A549 (cell line): ENCODE data around the gene ATP5F1D.

ENCODE experiments used
- CBX8 ChIP-seq: fragments of 200-600 bp; sonication (generic); IDR thresholded peaks from 2 replicates; pipeline ENCODE4 v1.6.1; 2016
- CTCF ChIP-seq: fragments of >200 bp; sonication (Bioruptor Twin); formaldehyde crosslinking; IDR thresholded peaks from 3 replicates; pipeline ENCODE4 v1.5.1; 2016
- EHMT2 ChIP-seq: fragments of 200-600 bp; sonication (generic); IDR thresholded peaks from 2 replicates; pipeline ENCODE4 v1.6.1; 2016; ENCODE audit warnings: antibody characterized with exemption, low read depth, mild to moderate bottlenecking, moderate library complexity
- EP300 ChIP-seq, 2 experiments: fragments of >200 bp; sonication (Bioruptor Twin); formaldehyde crosslinking; IDR thresholded peaks; 2 replicates in 1 of 2; 3 replicates in 1 of 2; pipeline ENCODE4 v1.6.1; 2016 to 2017
- MAFK ChIP-seq: fragments of 450-650 bp; IDR thresholded peaks from 2 replicates; pipeline ENCODE4 v1.6.1; 2014; ENCODE audit not compliant: partially characterized antibody
- MYC ChIP-seq: IDR thresholded peaks from 2 replicates; pipeline ENCODE4 v1.6.1; 2012; ENCODE audit warnings: mild to moderate bottlenecking, inconsistent platforms, low read length, improper control_type of control experiment, borderline replicate concordance
- NR3C1 ChIP-seq: fragments of >200 bp; sonication (Bioruptor Twin); formaldehyde crosslinking; IDR thresholded peaks from 3 replicates; pipeline ENCODE4 v1.6.1; 2017
- POLR2A ChIP-seq: IDR thresholded peaks from 2 replicates; pipeline ENCODE4 v1.6.1; 2012; ENCODE audit warnings: mild to moderate bottlenecking, low read length
- RAD21 ChIP-seq, 2 experiments: fragments of >200 bp in 1 of 2; sonication (Bioruptor Twin) in 1 of 2; formaldehyde crosslinking in 1 of 2; IDR thresholded peaks in 1 of 2; conservative IDR thresholded peaks in 1 of 2; 2 replicates in 1 of 2; 3 replicates in 1 of 2; pipeline ENCODE4 v1.6.1; 2012 to 2018; ENCODE audit warnings: inconsistent platforms in 1 of 2
- RFX5 ChIP-seq: fragments of 450-650 bp; IDR thresholded peaks from 2 replicates; pipeline ENCODE4 v1.7.1; 2014; ENCODE audit warnings: antibody characterized with exemption, mild to moderate bottlenecking, moderate library complexity
- SMC3 ChIP-seq: fragments of >200 bp; sonication (Bioruptor Twin); formaldehyde crosslinking; IDR thresholded peaks from 3 replicates; pipeline ENCODE4 v1.6.1; 2018; ENCODE audit warnings: inconsistent platforms
- ZNF302 ChIP-seq: fragments of 250-450 bp; sonication (Bioruptor Pico); IDR thresholded peaks from 2 replicates; pipeline ENCODE4 v1.9.0; 2021; ENCODE audit warnings: inconsistent platforms, mild to moderate bottlenecking, moderate library complexity
- ZSCAN20 ChIP-seq: fragments of 250-450 bp; sonication (Bioruptor Pico); IDR thresholded peaks from 2 replicates; pipeline ENCODE4 v1.8.0; 2022; ENCODE audit warnings: mild to moderate bottlenecking, moderate library complexity
- TF ChIP-seq, protein P1 (sequence below): fragments of 450-650 bp; IDR thresholded peaks from 2 replicates; pipeline ENCODE4 v1.6.1; 2014; ENCODE audit warnings: antibody characterized with exemption

DNA sequence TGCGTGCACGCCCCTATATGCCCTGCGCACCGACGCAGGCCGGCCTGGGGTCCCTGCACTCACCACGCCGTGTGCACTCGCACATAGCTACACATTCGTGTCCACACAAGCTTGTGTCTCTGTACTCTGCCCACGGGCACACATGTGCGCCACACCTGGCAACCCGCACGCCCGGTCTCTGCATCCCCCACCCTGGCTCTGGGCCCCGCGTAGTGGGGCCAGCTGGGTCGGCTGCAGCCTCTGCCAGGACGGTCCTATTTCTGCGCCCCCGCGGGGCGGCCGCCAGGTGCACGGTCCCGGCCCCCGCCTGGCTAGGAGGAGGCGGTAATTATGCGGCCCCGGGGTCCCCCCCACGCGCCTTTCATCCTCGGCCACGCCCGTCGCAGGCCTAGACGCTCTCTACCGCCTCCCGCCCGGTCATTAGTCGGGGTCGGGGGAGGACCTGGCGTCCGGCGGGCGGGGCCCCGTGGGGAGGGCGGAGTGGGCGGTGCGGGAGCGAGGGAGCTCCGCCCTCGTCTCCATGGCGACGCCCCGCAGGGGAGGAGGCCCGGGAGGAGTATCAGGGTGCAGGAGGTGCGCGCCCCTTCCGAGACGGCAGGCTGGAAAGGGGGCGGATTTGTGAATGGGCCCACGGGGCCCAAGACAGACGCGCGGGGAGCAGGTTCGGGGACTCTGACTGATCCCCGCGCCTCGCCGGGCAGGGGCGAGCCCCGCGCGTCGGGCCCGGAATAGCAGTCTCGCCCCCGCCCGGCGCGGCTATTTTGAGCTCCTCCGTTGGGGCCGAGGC lies 24.8 kb downstream of the ATP5F1D start:
- TF ChIP-seq EP300 (IDR thresholded peaks at IDR 0.05) (0 out of 5 replicates have a peak, but pooled peaks of 1 of the 2 experiments have one; percentile 14), CTCF (no peak), CBX8 (no peak), NR3C1 (no peak), SMC3 (no peak), POLR2A (no peak), RFX5 (no peak), RAD21 (conservative IDR thresholded peaks at IDR 0.05 in 1 of 2, IDR thresholded peaks at IDR 0.05 in 1 of 2) (no peak), ZNF302 (CRISPR knock-in tag) (no peak), MAFK (no peak), EHMT2 (no peak), MYC (no peak), ZSCAN20 (no peak)
- TF ChIP-seq, protein P1, sequence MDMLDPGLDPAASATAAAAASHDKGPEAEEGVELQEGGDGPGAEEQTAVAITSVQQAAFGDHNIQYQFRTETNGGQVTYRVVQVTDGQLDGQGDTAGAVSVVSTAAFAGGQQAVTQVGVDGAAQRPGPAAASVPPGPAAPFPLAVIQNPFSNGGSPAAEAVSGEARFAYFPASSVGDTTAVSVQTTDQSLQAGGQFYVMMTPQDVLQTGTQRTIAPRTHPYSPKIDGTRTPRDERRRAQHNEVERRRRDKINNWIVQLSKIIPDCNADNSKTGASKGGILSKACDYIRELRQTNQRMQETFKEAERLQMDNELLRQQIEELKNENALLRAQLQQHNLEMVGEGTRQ, result no peak
